Fibroblast of lung (primary cell): ENCODE data around the gene YTHDC2. TPM values are rescaled to one million over a fixed set of nuclear protein-coding genes. Genes with fewer than 3 reads are reported as not detected.

Experiments used
- DNase-seq, 2 donors: peaks; one replicate each; pipeline versions ENCODE4 v3.0.0 to v3.0.0-alpha.2; 2010; ENCODE audit warnings: low read depth in 2 of 2
- H2AFZ ChIP-seq: 2 replicates; pipeline ENCODE4 v1.5.1; 2012; ENCODE audit warnings: low read length, control low read depth, inconsistent platforms
- H3K27ac ChIP-seq: 2 replicates; pipeline ENCODE4 v1.5.1; 2011; ENCODE audit warnings: low read length, control low read depth; ENCODE audit not compliant: insufficient read depth
- H3K27me3 ChIP-seq: 2 replicates; pipeline ENCODE4 v1.5.1; 2011; ENCODE audit warnings: mild to moderate bottlenecking, low read length; ENCODE audit not compliant: control insufficient read depth, insufficient read depth
- H3K36me3 ChIP-seq: 2 replicates; pipeline ENCODE4 v1.5.1; 2011; ENCODE audit warnings: low read length; ENCODE audit not compliant: control insufficient read depth, insufficient read depth
- H3K4me1 ChIP-seq: 2 replicates; pipeline ENCODE4 v1.5.1; 2011; ENCODE audit warnings: low read length; ENCODE audit not compliant: control insufficient read depth, insufficient read depth; ENCODE audit errors: extremely low read depth
- H3K4me2 ChIP-seq: 2 replicates; pipeline ENCODE4 v1.5.1; 2011; ENCODE audit warnings: low read length, control low read depth; ENCODE audit not compliant: insufficient read depth; ENCODE audit errors: extremely low read depth
- H3K4me3 ChIP-seq, 4 experiments: fragments of 200-600 bp in 1 of 4; sonication (generic) in 1 of 4; replicated peaks in 1 of 4; 2 replicates each; pipeline ENCODE4 v1.5.1; 2011 to 2016; ENCODE audit warnings: low read length in 4 of 4, low read depth in 3 of 4, mild to moderate bottlenecking in 3 of 4, control low read depth in 2 of 4, inconsistent platforms in 1 of 4, mixed read lengths in 1 of 4; ENCODE audit not compliant: insufficient read depth in 1 of 4; ENCODE audit errors: control extremely low read depth in 1 of 4
- H3K79me2 ChIP-seq: 2 replicates; pipeline ENCODE4 v1.5.1; 2012; ENCODE audit warnings: mild to moderate bottlenecking, low read length, inconsistent platforms; ENCODE audit not compliant: control insufficient read depth, insufficient read depth
- H3K9ac ChIP-seq: 2 replicates; pipeline ENCODE4 v1.5.1; 2011; ENCODE audit warnings: mild to moderate bottlenecking, low read length, control low read depth; ENCODE audit not compliant: insufficient read depth
- H3K9me3 ChIP-seq: 2 replicates; pipeline ENCODE4 v1.5.1; 2012; ENCODE audit warnings: low read depth, low read length; ENCODE audit not compliant: control insufficient read depth, insufficient read depth
- H4K20me1 ChIP-seq: 2 replicates; pipeline ENCODE4 v1.5.1; 2011; ENCODE audit warnings: low read length; ENCODE audit not compliant: control insufficient read depth, insufficient read depth; ENCODE audit errors: extremely low read depth
- EZH2 ChIP-seq: IDR thresholded peaks from 2 replicates; pipeline ENCODE4 v1.5.1; 2012; ENCODE audit warnings: low read length, control low read depth, mild to moderate bottlenecking; ENCODE audit errors: missing control alignments
- polyA plus RNA-seq, 2 donors: library from polyadenylated mRNA; depleted of rRNA in 1 of 2; stranded (reverse) in 1 of 2; unstranded in 1 of 2; fragments of >200 nt; gene quantifications; 2 replicates each; pipeline ENCODE4 v1.2.1, GENCODE V29; 2011 to 2012; ENCODE audit warnings: missing spikeins in 1 of 2
- total RNA-seq: library from RNA; depleted of rRNA; stranded (reverse); fragments of >200 nt; gene quantifications from 2 replicates; pipeline ENCODE4 v1.2.1, GENCODE V29; 2014
- TF ChIP-seq, protein P1 (sequence below), 2 donors: IDR thresholded peaks in 1 of 2; conservative IDR thresholded peaks in 1 of 2; 1 replicate in 1 of 2; 2 replicates in 1 of 2; pipeline ENCODE4 v1.5.1; 2011 to 2012; ENCODE audit warnings: low read length in 2 of 2, control low read depth in 1 of 2, inconsistent platforms in 1 of 2, low read depth in 1 of 2, mild to moderate bottlenecking in 1 of 2

Gene YTHDC2
- total and polyA plus RNA-seq, 2 donors (not counting 1 experiment from before 2014, with no cell fraction given): 8.3 to 32.7 TPM

DNA sequence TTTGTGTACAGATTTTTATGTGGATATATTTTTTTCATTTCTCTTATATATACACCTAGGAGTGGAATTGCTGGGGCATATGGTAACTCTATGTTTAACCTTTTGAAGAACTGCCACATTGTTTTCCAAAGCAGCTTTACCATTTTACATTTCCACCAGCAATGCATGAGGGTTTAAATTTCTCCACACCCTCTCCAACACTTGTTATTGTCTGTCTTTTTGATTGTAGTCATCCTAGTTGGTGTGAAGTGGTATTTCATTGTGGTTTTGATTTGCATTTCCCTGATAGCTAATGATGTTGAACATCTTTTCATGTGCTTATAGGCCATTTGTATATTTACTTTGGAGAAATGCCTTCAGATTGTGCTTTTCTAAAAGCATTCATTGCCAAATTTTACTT, 39.1 kb downstream of the YTHDC2 start:
- no peak overlapping the region for H3K4me3 ChIP-seq
- H3K9me3 ChIP-seq: no peaks in the 10 kb centered on the region
- H3K9ac ChIP-seq: no peak overlapping the region
- DNase-seq: peak in 1 of 2 donors; percentile 27
- peaks cover 2% of the 10 kb centered on the region for H3K36me3 ChIP-seq
- H3K4me1 ChIP-seq: no peaks in the 10 kb centered on the region
- no peaks in the 10 kb centered on the region for H3K79me2 ChIP-seq
- no peaks in the 10 kb centered on the region for H3K27me3 ChIP-seq
- H4K20me1 ChIP-seq: no peaks in the 10 kb centered on the region
- H3K27ac ChIP-seq: no peak overlapping the region
- no peak overlapping the region for H2AFZ ChIP-seq
- TF ChIP-seq, protein P1, sequence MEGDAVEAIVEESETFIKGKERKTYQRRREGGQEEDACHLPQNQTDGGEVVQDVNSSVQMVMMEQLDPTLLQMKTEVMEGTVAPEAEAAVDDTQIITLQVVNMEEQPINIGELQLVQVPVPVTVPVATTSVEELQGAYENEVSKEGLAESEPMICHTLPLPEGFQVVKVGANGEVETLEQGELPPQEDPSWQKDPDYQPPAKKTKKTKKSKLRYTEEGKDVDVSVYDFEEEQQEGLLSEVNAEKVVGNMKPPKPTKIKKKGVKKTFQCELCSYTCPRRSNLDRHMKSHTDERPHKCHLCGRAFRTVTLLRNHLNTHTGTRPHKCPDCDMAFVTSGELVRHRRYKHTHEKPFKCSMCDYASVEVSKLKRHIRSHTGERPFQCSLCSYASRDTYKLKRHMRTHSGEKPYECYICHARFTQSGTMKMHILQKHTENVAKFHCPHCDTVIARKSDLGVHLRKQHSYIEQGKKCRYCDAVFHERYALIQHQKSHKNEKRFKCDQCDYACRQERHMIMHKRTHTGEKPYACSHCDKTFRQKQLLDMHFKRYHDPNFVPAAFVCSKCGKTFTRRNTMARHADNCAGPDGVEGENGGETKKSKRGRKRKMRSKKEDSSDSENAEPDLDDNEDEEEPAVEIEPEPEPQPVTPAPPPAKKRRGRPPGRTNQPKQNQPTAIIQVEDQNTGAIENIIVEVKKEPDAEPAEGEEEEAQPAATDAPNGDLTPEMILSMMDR (conservative IDR thresholded peaks at IDR 0.05 in 1 of 2, IDR thresholded peaks at IDR 0.05 in 1 of 2; ENCODE audit: low read depth in 1 of 2, low read length in 2 of 2): no peak
- TF ChIP-seq EZH2: no peak
- H3K4me2 ChIP-seq: no peak overlapping the region

DNA sequence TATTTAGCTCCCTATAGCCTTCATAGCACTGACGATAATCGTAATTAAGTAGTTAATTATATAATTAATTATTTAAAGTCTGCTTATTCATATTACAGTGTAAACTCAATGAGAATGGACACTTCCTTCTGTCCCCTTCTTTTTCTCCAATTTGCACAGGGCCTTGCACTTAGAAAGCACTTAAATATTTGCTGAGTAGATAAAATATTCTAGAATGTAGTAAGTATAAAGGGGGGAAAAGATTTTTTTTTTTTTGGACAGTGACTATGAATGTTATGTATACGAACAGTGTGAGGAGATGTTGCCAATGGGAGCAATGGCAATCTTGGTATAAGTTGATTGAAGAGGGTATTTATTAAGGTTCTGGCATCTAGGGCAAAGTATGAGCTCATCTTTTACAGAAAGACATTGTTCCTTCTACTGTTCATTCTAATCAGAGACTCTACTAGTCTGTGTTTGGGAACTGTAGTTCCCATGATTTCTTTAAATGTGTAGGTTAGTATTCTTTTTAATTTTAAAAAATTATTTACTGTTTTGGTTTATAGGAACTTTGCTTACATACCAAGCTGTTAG, 49.4 kb downstream of the YTHDC2 start:
- no peak for DNase-seq

DNA sequence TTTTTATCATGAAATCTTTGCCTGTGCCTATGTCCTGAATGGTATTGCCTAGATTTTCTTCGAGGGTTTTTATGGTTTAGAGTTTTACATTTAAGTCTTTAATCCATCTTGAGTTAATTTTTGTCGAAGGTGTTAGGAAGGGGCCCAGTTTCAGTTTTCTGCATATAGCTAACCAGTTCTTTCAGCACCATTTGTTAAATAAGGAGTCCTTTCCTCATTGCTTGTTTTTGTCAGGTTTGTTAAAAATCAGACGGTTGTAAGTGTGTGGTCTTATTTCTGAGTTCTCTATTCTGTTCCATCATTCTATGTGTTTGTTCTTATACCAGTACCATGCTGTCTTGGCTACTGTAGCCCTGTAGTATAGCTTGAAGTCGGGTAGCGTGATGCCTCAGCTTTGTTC, 55.9 kb downstream of the YTHDC2 start:
- DNase-seq: no peak
- H3K79me2 ChIP-seq: no peaks in the 10 kb centered on the region
- H3K4me1 ChIP-seq: peaks cover 3% of the 10 kb centered on the region
- H4K20me1 ChIP-seq: no peaks in the 10 kb centered on the region
- H3K36me3 ChIP-seq: peaks cover 1% of the 10 kb centered on the region
- no peaks in the 10 kb centered on the region for H3K9me3 ChIP-seq
- TF ChIP-seq, protein P1 (conservative IDR thresholded peaks at IDR 0.05 in 1 of 2, IDR thresholded peaks at IDR 0.05 in 1 of 2; ENCODE audit: low read depth in 1 of 2, low read length in 2 of 2): no peak
- no peak for TF ChIP-seq EZH2
- no peak overlapping the region for H3K9ac ChIP-seq
- no peak overlapping the region for H2AFZ ChIP-seq
- H3K27me3 ChIP-seq: no peaks in the 10 kb centered on the region
- H3K4me3 ChIP-seq: no peak overlapping the region
- no peak overlapping the region for H3K4me2 ChIP-seq
- H3K27ac ChIP-seq: no peak overlapping the region

More for the DNA sequence above, 49.4 kb downstream of the YTHDC2 start:
- Histone ChIP-seq H3K27me3 (no peaks in the 10 kb centered on the region), H3K9me3 (no peaks in the 10 kb centered on the region), H3K27ac (no peak overlapping the region), H4K20me1 (no peaks in the 10 kb centered on the region), H3K4me2 (no peak overlapping the region), H3K4me3 (no peak overlapping the region), H2AFZ (no peak overlapping the region), H3K36me3 (peaks cover 1% of the 10 kb centered on the region), H3K4me1 (no peaks in the 10 kb centered on the region), H3K9ac (no peak overlapping the region), H3K79me2 (no peaks in the 10 kb centered on the region)
- TF ChIP-seq, protein P1 (conservative IDR thresholded peaks at IDR 0.05 in 1 of 2, IDR thresholded peaks at IDR 0.05 in 1 of 2; ENCODE audit: low read depth in 1 of 2, low read length in 2 of 2): no peak
- no peak for TF ChIP-seq EZH2
